Breast epithelium (tissue), 4 donors: Measurements from ENCODE around the gene FSTL5. TPM values are rescaled to one million over a fixed set of nuclear protein-coding genes. Genes with fewer than 3 reads are reported as not detected.

Source experiments
- DNase-seq, 2 donors: peaks; one replicate each; pipeline ENCODE4 v3.0.0-alpha.2; 2019; ENCODE audit warnings: low spot score in 2 of 2
- H3K27ac ChIP-seq, 2 donors: fragments of 200-600 bp; sonication (generic) in 1 of 2; one replicate each; pipeline ENCODE4 v1.5.1; 2016 to 2019; ENCODE audit warnings: mild to moderate bottlenecking in 1 of 2
- H3K27me3 ChIP-seq, 2 donors: fragments of 200-600 bp; sonication (generic) in 1 of 2; one replicate each; pipeline versions ENCODE4 v1.5.1 to v1.6.0; 2017 to 2019; ENCODE audit warnings: control low read depth in 1 of 2, mild to moderate bottlenecking in 1 of 2
- H3K36me3 ChIP-seq: fragments of 200-600 bp; one replicate; pipeline ENCODE4 v1.5.1; 2019
- H3K4me1 ChIP-seq, 2 donors: fragments of 200-600 bp; sonication (generic); one replicate each; pipeline ENCODE4 v1.5.1; 2016 to 2019; ENCODE audit warnings: control low read depth in 1 of 2
- H3K4me3 ChIP-seq, 3 donors: fragments of 200-600 bp; sonication (generic); 1 replicate in 2 of 3; 2 replicates in 1 of 3; pipeline ENCODE4 v1.5.1; 2016 to 2019; ENCODE audit warnings: mild to moderate bottlenecking in 3 of 3, moderate library complexity in 2 of 3
- H3K9me3 ChIP-seq, 2 donors: fragments of 200-600 bp; sonication (generic) in 1 of 2; one replicate each; pipeline ENCODE4 v1.5.1; 2016 to 2019; ENCODE audit warnings: control low read depth in 1 of 2
- POLR2A ChIP-seq: fragments of 450-650 bp; IDR thresholded peaks from one replicate; pipeline ENCODE4 v1.6.1; 2016; ENCODE audit warnings: antibody characterized with exemption, mild to moderate bottlenecking, moderate library complexity
- POLR2AphosphoS5 ChIP-seq, 3 donors: sonication (generic); formaldehyde crosslinking; IDR thresholded peaks; one replicate each; pipeline ENCODE4 v1.6.1; 2017; ENCODE audit warnings: antibody characterized with exemption in 3 of 3
- intact Hi-C: fragments of 100-400 bp; cut with DNase I; formaldehyde crosslinking; loops from one replicate; pipeline ENCODE4 v1.15.1; 2023; ENCODE audit warnings: low total_unique reads
- total RNA-seq, 3 donors: library from RNA; depleted of rRNA; stranded (reverse); fragments of >200 nt; gene quantifications; one replicate each; pipeline ENCODE4 v1.1.0, GENCODE V29; 2016
- TF ChIP-seq, protein P1 (sequence below), 3 donors: fragments of 450-650 bp; IDR thresholded peaks; one replicate each; pipeline ENCODE4 v1.5.1; 2016 to 2017; ENCODE audit warnings: antibody characterized with exemption in 3 of 3, mild to moderate bottlenecking in 3 of 3, moderate library complexity in 3 of 3

Gene FSTL5
- total RNA-seq, 3 donors from 2014 or later: not detected

DNA sequence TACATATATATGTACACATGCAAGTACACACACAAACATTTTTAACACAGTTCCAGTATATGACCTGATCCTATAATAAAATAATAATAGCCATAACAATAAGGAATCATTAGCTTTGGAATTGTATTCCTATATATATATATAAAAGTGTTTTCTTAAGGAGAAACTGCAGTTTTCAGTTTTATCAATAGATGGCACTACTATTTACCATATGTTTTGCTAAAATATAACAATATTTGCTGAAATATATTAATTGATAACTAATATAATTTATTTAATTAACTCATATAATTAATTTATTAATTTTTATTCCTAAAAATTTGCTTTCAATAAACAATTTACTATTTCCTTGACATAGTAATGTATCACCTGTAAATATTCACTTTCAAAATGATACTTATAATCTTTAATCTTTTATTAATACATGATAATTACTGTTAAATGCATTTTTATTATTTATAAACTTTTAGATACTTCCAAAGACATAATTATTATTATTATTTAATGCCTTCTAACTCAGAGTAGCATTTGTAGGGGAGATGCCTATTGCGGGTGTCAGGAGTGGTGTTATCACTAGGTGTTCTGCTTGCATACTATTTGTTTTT lies 599.5 kb downstream of the FSTL5 start:
- no peaks in the 10 kb centered on the region for H3K36me3 ChIP-seq
- intact Hi-C loops: no loop called here
- H3K4me3 ChIP-seq: no peak overlapping the region
- no peak overlapping the region for H3K27ac ChIP-seq
- H3K27me3 ChIP-seq: no peaks in the 10 kb centered on the region
- TF ChIP-seq, protein P1, sequence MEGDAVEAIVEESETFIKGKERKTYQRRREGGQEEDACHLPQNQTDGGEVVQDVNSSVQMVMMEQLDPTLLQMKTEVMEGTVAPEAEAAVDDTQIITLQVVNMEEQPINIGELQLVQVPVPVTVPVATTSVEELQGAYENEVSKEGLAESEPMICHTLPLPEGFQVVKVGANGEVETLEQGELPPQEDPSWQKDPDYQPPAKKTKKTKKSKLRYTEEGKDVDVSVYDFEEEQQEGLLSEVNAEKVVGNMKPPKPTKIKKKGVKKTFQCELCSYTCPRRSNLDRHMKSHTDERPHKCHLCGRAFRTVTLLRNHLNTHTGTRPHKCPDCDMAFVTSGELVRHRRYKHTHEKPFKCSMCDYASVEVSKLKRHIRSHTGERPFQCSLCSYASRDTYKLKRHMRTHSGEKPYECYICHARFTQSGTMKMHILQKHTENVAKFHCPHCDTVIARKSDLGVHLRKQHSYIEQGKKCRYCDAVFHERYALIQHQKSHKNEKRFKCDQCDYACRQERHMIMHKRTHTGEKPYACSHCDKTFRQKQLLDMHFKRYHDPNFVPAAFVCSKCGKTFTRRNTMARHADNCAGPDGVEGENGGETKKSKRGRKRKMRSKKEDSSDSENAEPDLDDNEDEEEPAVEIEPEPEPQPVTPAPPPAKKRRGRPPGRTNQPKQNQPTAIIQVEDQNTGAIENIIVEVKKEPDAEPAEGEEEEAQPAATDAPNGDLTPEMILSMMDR (IDR thresholded peaks at IDR 0.05): no peak
- TF ChIP-seq POLR2AphosphoS5 (IDR thresholded peaks at IDR 0.05) (no peak), POLR2A (no peak)
- H3K9me3 ChIP-seq: no peaks in the 10 kb centered on the region
- no peaks in the 10 kb centered on the region for H3K4me1 ChIP-seq
- no peak for DNase-seq

DNA sequence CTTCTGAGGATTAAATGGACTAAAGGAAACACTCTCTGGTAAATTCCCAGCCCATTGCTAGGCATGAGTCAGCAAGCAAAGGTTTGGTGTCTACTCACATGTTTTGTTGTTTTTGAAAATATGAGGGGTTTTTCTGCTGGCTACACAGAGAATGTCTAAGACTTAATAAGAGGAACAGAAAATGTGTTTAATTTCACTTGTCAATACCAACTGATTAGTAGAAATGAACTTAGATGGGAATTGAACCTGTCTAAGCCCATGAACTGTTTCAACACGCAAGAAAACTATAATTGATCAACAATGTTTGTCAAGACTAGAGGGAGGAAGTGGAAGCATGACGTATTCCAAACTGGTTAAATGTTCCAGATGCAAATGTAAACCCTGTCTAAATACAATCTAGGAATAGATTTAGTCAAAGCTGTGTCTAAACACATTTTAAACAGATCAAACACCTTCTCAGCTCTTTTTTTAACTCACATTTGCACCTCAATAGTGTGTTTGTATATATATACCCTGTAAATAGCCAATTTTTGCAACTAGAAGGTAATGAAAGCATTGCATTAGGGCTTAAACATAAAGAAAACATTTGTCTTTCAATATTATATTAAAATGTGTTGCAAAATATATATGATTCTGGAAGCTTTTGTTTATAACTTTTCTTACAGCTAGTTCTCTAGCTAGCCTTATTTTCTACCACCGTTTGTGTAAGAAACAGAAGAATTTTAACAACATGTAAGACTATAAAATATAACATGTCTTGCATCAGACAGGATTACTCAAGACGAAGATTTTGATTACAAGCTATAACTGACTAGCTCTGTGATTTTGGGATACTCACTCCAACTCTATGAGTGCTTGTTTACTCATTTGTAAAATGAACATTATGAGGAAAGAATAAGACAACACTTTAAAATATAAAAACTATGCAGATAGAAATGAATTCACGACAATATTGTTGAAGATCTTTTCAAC lies 607.8 kb downstream of the FSTL5 start:
- intact Hi-C loops: no loop called here

DNA sequence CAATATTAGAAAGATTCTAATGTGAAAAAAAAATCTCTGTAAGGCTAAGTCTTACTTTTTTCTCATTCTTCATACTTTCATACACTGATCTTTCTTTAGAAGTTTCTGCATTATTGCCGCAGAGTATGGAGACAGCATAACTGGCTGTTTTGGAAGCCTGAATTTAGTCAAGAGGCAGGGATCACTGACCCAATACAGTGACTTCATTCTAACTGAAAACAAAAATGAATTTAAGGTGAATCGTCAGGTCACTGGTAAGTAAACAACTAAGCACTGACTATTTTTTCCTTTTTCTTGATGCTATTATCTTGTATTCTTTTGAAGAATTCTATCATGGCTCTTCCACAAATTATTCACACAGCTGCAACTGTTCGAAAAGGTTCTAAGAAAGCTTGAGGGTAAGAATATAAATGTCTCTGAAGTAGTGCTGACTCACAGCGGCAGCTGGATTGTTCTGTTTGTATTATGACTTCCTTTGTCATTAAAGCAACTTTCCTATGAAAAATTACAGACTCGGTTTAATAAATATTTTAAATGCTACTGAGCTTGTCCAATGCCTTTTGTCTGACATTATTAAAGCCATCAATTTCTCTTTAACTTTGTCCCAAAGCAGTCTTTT lies 609.3 kb downstream of the FSTL5 start:
- Histone ChIP-seq H3K4me3 (no peak overlapping the region), H3K9me3 (no peaks in the 10 kb centered on the region), H3K27ac (no peak overlapping the region), H3K4me1 (no peaks in the 10 kb centered on the region), H3K27me3 (no peaks in the 10 kb centered on the region), H3K36me3 (no peaks in the 10 kb centered on the region)
- no peak for DNase-seq
- TF ChIP-seq, protein P1 (IDR thresholded peaks at IDR 0.05): no peak
- TF ChIP-seq POLR2AphosphoS5 (IDR thresholded peaks at IDR 0.05) (no peak), POLR2A (no peak)
- intact Hi-C loops: no loop called here

More for the DNA sequence above, 607.8 kb downstream of the FSTL5 start:
- H3K4me3 ChIP-seq: no peak overlapping the region
- H3K9me3 ChIP-seq: no peaks in the 10 kb centered on the region
- no peak for TF ChIP-seq POLR2AphosphoS5 (IDR thresholded peaks at IDR 0.05)
- TF ChIP-seq POLR2A: no peak
- TF ChIP-seq, protein P1 (IDR thresholded peaks at IDR 0.05): no peak
- H3K4me1 ChIP-seq: no peaks in the 10 kb centered on the region
- no peak overlapping the region for H3K27ac ChIP-seq
- H3K36me3 ChIP-seq: no peaks in the 10 kb centered on the region
- no peak for DNase-seq
- H3K27me3 ChIP-seq: no peaks in the 10 kb centered on the region

DNA sequence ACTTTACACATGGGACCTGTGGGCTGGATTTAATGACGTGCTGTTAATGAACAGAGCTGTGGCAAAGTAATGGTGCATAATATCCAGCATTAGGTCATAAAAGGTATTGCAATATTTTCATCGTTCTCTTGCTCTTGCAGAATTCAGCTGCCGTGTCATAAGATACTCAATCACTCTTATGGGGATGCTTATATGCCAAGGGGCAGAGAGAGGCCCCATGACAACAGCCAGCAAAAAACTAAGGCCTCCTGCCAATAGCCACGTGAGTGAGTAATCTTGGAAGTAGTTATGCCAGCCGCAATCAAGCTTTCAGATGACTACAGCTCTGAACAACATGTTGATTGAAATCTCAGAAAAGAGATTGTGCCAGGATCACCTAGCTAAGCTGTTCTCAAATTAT lies 616.9 kb downstream of the FSTL5 start:
- TF ChIP-seq, protein P1 (IDR thresholded peaks at IDR 0.05): no peak
- no peak for TF ChIP-seq POLR2AphosphoS5 (IDR thresholded peaks at IDR 0.05)
- no peak for TF ChIP-seq POLR2A
- intact Hi-C loops: no loop called here
- H3K4me3 ChIP-seq: no peak overlapping the region

DNA sequence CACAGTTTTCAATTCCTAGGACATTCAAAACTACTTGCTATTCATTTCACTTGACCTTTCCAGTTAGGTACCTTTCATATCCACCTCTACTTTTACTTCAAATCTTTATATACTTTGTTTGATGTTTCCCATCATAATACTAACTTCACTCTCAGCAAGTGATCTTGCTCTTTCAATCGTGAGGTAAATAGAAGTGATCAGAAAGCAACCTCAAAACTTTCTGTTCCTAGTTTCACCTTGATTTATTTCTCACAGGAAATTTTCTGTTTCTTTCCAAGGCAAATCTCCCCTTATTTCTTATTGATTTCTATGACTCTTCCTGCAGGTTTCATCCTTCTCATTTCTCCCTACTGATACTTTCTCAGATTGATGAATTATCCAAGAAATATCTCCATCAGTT lies 623.5 kb downstream of the FSTL5 start:
- H3K9me3 ChIP-seq: no peaks in the 10 kb centered on the region
- H3K36me3 ChIP-seq: no peaks in the 10 kb centered on the region
- no peak overlapping the region for H3K27ac ChIP-seq
- intact Hi-C loops: no loop called here
- no peak for DNase-seq
- no peaks in the 10 kb centered on the region for H3K4me1 ChIP-seq
- H3K27me3 ChIP-seq: no peaks in the 10 kb centered on the region
- no peak overlapping the region for H3K4me3 ChIP-seq
- TF ChIP-seq POLR2AphosphoS5 (IDR thresholded peaks at IDR 0.05) (no peak), POLR2A (no peak)
- TF ChIP-seq, protein P1 (IDR thresholded peaks at IDR 0.05): no peak

More for the DNA sequence above, 616.9 kb downstream of the FSTL5 start:
- no peaks in the 10 kb centered on the region for H3K9me3 ChIP-seq
- no peaks in the 10 kb centered on the region for H3K4me1 ChIP-seq
- no peaks in the 10 kb centered on the region for H3K27me3 ChIP-seq
- no peak overlapping the region for H3K27ac ChIP-seq
- no peak for DNase-seq
- H3K36me3 ChIP-seq: no peaks in the 10 kb centered on the region
